ENCODE data around the gene UHRF1.

Gene UHRF1

DNA sequence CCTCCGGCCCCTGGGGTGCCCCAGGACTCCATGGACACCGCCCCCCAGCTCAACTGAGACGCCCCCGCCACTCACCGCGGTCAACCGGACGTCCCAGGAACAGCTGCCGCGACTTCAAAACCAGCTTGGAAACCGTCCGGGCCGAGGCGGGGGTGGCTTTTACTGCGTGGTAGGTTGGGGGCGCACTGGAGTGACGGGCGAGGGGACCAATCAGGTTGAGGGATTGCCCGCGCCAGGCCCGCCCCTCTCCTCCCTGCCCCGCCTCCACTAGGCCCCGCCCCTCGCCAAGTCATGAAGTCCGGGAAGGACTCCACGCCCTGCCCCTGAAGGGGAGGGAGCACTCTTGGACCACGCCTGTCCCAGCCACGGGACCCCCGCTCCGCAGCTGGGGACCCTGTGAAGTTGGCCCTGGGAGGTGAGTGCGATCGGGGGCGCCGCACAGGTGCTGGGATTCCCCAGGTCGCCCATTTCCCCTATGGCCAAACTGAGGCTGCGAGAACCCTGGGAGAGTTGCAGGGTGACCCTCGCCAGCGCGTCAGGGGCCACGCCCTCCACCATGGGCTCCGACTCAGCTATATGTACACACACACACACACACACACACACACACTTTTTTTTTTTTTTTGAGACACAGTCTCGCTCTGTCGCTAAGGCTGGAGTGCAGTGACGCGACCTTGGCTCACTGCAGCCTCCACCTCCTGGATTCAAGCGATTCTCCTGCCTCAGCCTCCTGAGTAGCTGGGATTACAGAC lies 41.6 kb upstream of the UHRF1 start, which contains the start of gene PLIN3:
TSS of gene PLIN3 (minus strand) at position 134 of the 752 bp plus-strand sequence. CDS start 6,273 bp downstream, outside the sequence.
- no peaks in the 10 kb centered on the region for H3K9me3 ChIP-seq (ENCODE audit: control insufficient read depth, low read length)
- DNase-seq, result peak; percentile 96
- H3K23ac ChIP-seq (ENCODE audit: low read length in 2 of 2), result peak within 1 kb of the TSS in 1 of 2 experiments; percentile 93
- peak within 1 kb of the TSS; percentile 73 to 97 for H3K4ac ChIP-seq (ENCODE audit: low read depth in 1 of 2, low read length in 2 of 2)
- peak within 1 kb of the TSS; percentile 86 for H2AFZ ChIP-seq (ENCODE audit: low read depth, low read length)
- peaks cover 12 to 13% of the 10 kb centered on the region in 2 experiments for H3K36me3 ChIP-seq (ENCODE audit: control insufficient read depth in 1 of 2, insufficient read depth in 2 of 2, low read depth in 1 of 2, low read length in 2 of 2)
- peak within 1 kb of the TSS; percentile 86 to 100 for H3K4me3 ChIP-seq (ENCODE audit: insufficient read depth in 1 of 2, low read depth in 1 of 2, low read length in 2 of 2)
- H3K9ac ChIP-seq (ENCODE audit: low read length), result peak within 1 kb of the TSS; percentile 98
- peak within 1 kb of the TSS; percentile 77 to 82 for H3K14ac ChIP-seq (ENCODE audit: low read length in 2 of 2)
- H2BK120ac ChIP-seq (ENCODE audit: low read depth, low read length), result peak within 1 kb of the TSS; percentile 88
- peak within 1 kb of the TSS; percentile 83 for H3K4me2 ChIP-seq (ENCODE audit: low read length, poor library complexity, severe bottlenecking)
- H4K8ac ChIP-seq (ENCODE audit: low read length), result peak within 1 kb of the TSS; percentile 75
- H3K27ac ChIP-seq (ENCODE audit: low read length, poor library complexity, severe bottlenecking), result peak within 1 kb of the TSS; percentile 79
- H3K27me3 ChIP-seq (ENCODE audit: control insufficient read depth in 1 of 2, insufficient read depth in 1 of 2, low read length in 2 of 2), result no peaks in the 10 kb centered on the region
- H3K18ac ChIP-seq (ENCODE audit: low read depth in 1 of 2, low read length in 2 of 2), result peak within 1 kb of the TSS; percentile 85 to 98
- peaks cover 1% of the 10 kb centered on the region for H3K79me1 ChIP-seq (replicated peaks; ENCODE audit: low read length, poor library complexity, severe bottlenecking)
- H4K91ac ChIP-seq (ENCODE audit: low read length), result peak within 1 kb of the TSS; percentile 73
- peak within 1 kb of the TSS; percentile 92 for H2BK15ac ChIP-seq (ENCODE audit: low read depth, poor library complexity, severe bottlenecking)
- H3K4me1 ChIP-seq (ENCODE audit: control insufficient read depth, insufficient read depth, low read depth, low read length), result peaks cover 23% of the 10 kb centered on the region
- WGBS, result 13% methylated on average over 22 of the region's 46 CpGs
- peak within 1 kb of the TSS; percentile 75 for H2AK5ac ChIP-seq (ENCODE audit: low read length, severe bottlenecking)
- H2BK12ac ChIP-seq (ENCODE audit: low read length in 2 of 2), result peak within 1 kb of the TSS; percentile 80 to 90
- peak within 1 kb of the TSS; percentile 47 for H2BK5ac ChIP-seq (ENCODE audit: low read depth, low read length, poor library complexity, severe bottlenecking)

DNA sequence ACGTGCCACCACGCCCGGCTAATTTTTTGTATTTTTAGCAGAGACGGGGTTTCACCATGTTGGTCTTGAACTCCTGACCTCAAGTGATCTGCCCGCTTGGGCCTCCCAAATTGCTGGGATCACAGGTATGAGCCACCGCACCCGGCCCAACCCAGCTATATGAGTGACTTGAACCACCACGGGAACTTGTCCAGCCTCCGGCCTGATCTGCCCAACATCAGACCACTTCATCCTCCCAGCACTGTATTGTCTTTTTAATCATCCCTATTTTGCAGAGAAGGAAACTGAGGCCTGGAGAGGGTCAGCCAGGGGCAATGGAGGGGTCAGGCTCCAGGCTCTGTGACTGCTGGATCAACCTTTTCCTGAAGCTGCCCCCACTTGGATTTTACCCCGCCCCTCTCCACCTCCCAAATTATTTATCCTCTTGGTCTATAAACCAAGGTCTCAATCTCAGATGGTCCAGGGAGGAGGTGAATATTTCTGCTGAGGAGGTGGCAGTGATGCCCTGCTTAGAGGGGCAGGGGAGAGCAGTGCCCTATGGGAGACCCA lies 40.9 kb upstream of the UHRF1 start:
- Histone ChIP-seq H2AK5ac (ENCODE audit: low read length, severe bottlenecking) (peak overlapping the region; percentile 75), H3K4me3 (ENCODE audit: insufficient read depth in 1 of 2, low read depth in 1 of 2, low read length in 2 of 2) (peak overlapping the region in 1 of 2 experiments; percentile 100), H4K91ac (ENCODE audit: low read length) (no peak overlapping the region), H3K27ac (ENCODE audit: low read length, poor library complexity, severe bottlenecking) (no peak overlapping the region), H2AFZ (ENCODE audit: low read depth, low read length) (no peak overlapping the region), H2BK15ac (ENCODE audit: low read depth, poor library complexity, severe bottlenecking) (no peak overlapping the region), H2BK120ac (ENCODE audit: low read depth, low read length) (no peak overlapping the region), H3K18ac (ENCODE audit: low read depth in 1 of 2, low read length in 2 of 2) (peak overlapping the region in 1 of 2 experiments; percentile 98), H3K4ac (ENCODE audit: low read depth in 1 of 2, low read length in 2 of 2) (peak overlapping the region; percentile 43 to 52), H2BK5ac (ENCODE audit: low read depth, low read length, poor library complexity, severe bottlenecking) (no peak overlapping the region), H3K36me3 (ENCODE audit: control insufficient read depth in 1 of 2, insufficient read depth in 2 of 2, low read depth in 1 of 2, low read length in 2 of 2) (peaks cover 10 to 12% of the 10 kb centered on the region in 2 experiments), H3K79me1 (replicated peaks; ENCODE audit: low read length, poor library complexity, severe bottlenecking) (peaks cover 1% of the 10 kb centered on the region), H3K9ac (ENCODE audit: low read length) (peak overlapping the region; percentile 98), H3K27me3 (ENCODE audit: control insufficient read depth in 1 of 2, insufficient read depth in 1 of 2, low read length in 2 of 2) (no peaks in the 10 kb centered on the region), H3K4me2 (ENCODE audit: low read length, poor library complexity, severe bottlenecking) (no peak overlapping the region), H2BK12ac (ENCODE audit: low read length in 2 of 2) (peak overlapping the region; percentile 80 to 97), H3K4me1 (ENCODE audit: control insufficient read depth, insufficient read depth, low read depth, low read length) (peaks cover 23% of the 10 kb centered on the region), H3K23ac (ENCODE audit: low read length in 2 of 2) (no peak overlapping the region), H3K14ac (ENCODE audit: low read length in 2 of 2) (no peak overlapping the region), H4K8ac (ENCODE audit: low read length) (no peak overlapping the region), H3K9me3 (ENCODE audit: control insufficient read depth, low read length) (no peaks in the 10 kb centered on the region)
- 84% methylated on average over 9 of the region's 10 CpGs for WGBS
- DNase-seq, result no peak

DNA sequence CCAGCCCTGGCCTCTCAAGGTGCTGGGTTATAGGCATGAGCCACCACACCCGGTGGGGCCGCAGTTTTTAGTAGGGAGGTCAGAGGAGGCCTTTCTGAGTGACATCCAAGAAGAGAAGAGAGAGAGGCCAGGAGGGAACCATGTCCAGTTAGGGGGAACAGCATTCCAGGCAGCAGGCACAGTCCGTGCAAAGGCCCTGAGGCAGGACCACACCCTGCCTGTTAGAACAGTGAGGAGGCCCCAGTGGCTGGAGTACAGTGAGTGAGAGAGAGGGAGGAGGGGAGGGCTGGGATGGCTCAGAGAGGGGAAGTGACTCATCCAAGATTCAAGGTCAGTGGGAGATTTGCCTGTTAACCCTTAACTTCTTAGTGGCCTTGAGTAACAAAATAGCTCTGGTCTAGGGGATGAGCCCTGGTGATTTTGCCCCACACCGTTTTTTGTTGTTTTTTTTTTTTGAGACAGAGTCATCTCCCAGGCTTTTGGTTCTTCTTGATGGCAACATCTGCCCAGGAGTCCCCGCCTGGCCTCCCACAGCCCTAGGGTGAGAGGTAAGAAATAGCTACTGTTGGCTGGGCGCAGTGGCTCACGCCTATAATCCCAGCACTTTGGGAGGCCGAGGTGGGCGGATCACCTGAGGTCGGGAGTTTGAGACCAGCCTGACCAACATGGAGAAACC lies 39.1 kb upstream of the UHRF1 start:
- H2AK5ac ChIP-seq (ENCODE audit: low read length, severe bottlenecking), result peak overlapping the region; percentile 89
- peak overlapping the region; percentile 36 for H3K4me2 ChIP-seq (ENCODE audit: low read length, poor library complexity, severe bottlenecking)
- WGBS, result 49% methylated on average over 10 of the region's 10 CpGs
- no peak overlapping the region for H2AFZ ChIP-seq (ENCODE audit: low read depth, low read length)
- H3K14ac ChIP-seq (ENCODE audit: low read length in 2 of 2), result no peak overlapping the region
- H4K8ac ChIP-seq (ENCODE audit: low read length), result peak overlapping the region; percentile 91
- peaks cover 16% of the 10 kb centered on the region for H3K4me1 ChIP-seq (ENCODE audit: control insufficient read depth, insufficient read depth, low read depth, low read length)
- peak overlapping the region; percentile 88 for H2BK120ac ChIP-seq (ENCODE audit: low read depth, low read length)
- peak overlapping the region in 1 of 2 experiments; percentile 94 for H3K4ac ChIP-seq (ENCODE audit: low read depth in 1 of 2, low read length in 2 of 2)
- H2BK12ac ChIP-seq (ENCODE audit: low read length in 2 of 2), result peak overlapping the region; percentile 38 to 79
- peak overlapping the region; percentile 83 for H2BK15ac ChIP-seq (ENCODE audit: low read depth, poor library complexity, severe bottlenecking)
- no peaks in the 10 kb centered on the region for H3K27me3 ChIP-seq (ENCODE audit: control insufficient read depth in 1 of 2, insufficient read depth in 1 of 2, low read length in 2 of 2)
- H3K27ac ChIP-seq (ENCODE audit: low read length, poor library complexity, severe bottlenecking), result peak overlapping the region; percentile 83
- no peak overlapping the region for H3K4me3 ChIP-seq (ENCODE audit: insufficient read depth in 1 of 2, low read depth in 1 of 2, low read length in 2 of 2)
- peak; percentile 97 for DNase-seq
- H3K9ac ChIP-seq (ENCODE audit: low read length), result peak overlapping the region; percentile 58
- peak overlapping the region; percentile 86 for H4K91ac ChIP-seq (ENCODE audit: low read length)
- H2BK5ac ChIP-seq (ENCODE audit: low read depth, low read length, poor library complexity, severe bottlenecking), result peak overlapping the region; percentile 61
- peaks cover 0 to 3% of the 10 kb centered on the region in 2 experiments for H3K36me3 ChIP-seq (ENCODE audit: control insufficient read depth in 1 of 2, insufficient read depth in 2 of 2, low read depth in 1 of 2, low read length in 2 of 2)
- no peaks in the 10 kb centered on the region for H3K9me3 ChIP-seq (ENCODE audit: control insufficient read depth, low read length)
- no peak overlapping the region for H3K23ac ChIP-seq (ENCODE audit: low read length in 2 of 2)
- peak overlapping the region; percentile 88 to 96 for H3K18ac ChIP-seq (ENCODE audit: low read depth in 1 of 2, low read length in 2 of 2)
- H3K79me1 ChIP-seq (replicated peaks; ENCODE audit: low read length, poor library complexity, severe bottlenecking), result peaks cover 1% of the 10 kb centered on the region

DNA sequence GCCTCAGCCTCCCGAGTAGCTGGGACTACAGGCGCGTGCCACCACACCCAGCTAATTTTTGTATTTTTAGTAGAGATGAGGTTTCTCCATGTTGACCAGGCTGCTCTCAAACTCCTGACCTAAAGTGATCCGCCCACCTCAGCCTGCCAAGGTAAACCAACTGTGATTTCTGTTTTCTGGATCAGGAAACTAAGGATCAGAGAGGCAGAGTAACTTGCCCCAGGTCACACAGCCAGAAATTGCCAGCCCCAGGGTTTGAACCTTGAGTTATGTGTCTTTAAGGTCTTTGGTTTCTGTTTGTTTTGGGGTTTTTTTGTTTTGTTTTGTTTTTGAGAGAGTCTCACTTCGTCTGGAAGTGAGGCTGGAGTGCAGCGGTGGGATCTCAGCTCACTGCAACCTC lies 37.6 kb upstream of the UHRF1 start:
- no peak overlapping the region for H4K8ac ChIP-seq (ENCODE audit: low read length)
- 47% methylated on average over 3 of the region's 6 CpGs for WGBS
- no peak overlapping the region for H2BK15ac ChIP-seq (ENCODE audit: low read depth, poor library complexity, severe bottlenecking)
- H2BK5ac ChIP-seq (ENCODE audit: low read depth, low read length, poor library complexity, severe bottlenecking), result peak overlapping the region; percentile 62
- H3K36me3 ChIP-seq (ENCODE audit: control insufficient read depth in 1 of 2, insufficient read depth in 2 of 2, low read depth in 1 of 2, low read length in 2 of 2), result no peaks in the 10 kb centered on the region
- H3K4me3 ChIP-seq (ENCODE audit: insufficient read depth in 1 of 2, low read depth in 1 of 2, low read length in 2 of 2), result no peak overlapping the region
- no peak overlapping the region for H2BK120ac ChIP-seq (ENCODE audit: low read depth, low read length)
- no peak overlapping the region for H3K14ac ChIP-seq (ENCODE audit: low read length in 2 of 2)
- H3K9me3 ChIP-seq (ENCODE audit: control insufficient read depth, low read length), result no peaks in the 10 kb centered on the region
- no peaks in the 10 kb centered on the region for H3K27me3 ChIP-seq (ENCODE audit: control insufficient read depth in 1 of 2, insufficient read depth in 1 of 2, low read length in 2 of 2)
- no peak overlapping the region for H3K9ac ChIP-seq (ENCODE audit: low read length)
- H4K91ac ChIP-seq (ENCODE audit: low read length), result no peak overlapping the region
- no peak for DNase-seq
- H3K27ac ChIP-seq (ENCODE audit: low read length, poor library complexity, severe bottlenecking), result no peak overlapping the region
- H2AFZ ChIP-seq (ENCODE audit: low read depth, low read length), result no peak overlapping the region
- peaks cover 1% of the 10 kb centered on the region for H3K79me1 ChIP-seq (replicated peaks; ENCODE audit: low read length, poor library complexity, severe bottlenecking)
- no peak overlapping the region for H3K23ac ChIP-seq (ENCODE audit: low read length in 2 of 2)
- H3K18ac ChIP-seq (ENCODE audit: low read depth in 1 of 2, low read length in 2 of 2), result no peak overlapping the region
- peak overlapping the region; percentile 32 for H2AK5ac ChIP-seq (ENCODE audit: low read length, severe bottlenecking)
- peak overlapping the region in 1 of 2 experiments; percentile 60 for H2BK12ac ChIP-seq (ENCODE audit: low read length in 2 of 2)
- H3K4me1 ChIP-seq (ENCODE audit: control insufficient read depth, insufficient read depth, low read depth, low read length), result peaks cover 9% of the 10 kb centered on the region
- no peak overlapping the region for H3K4me2 ChIP-seq (ENCODE audit: low read length, poor library complexity, severe bottlenecking)
- H3K4ac ChIP-seq (ENCODE audit: low read depth in 1 of 2, low read length in 2 of 2), result no peak overlapping the region
